HEK293 (cell line): ENCODE measurements around the gene RBCK1.

Experiments used
- CTCF ChIA-PET: fragments of 350-600 bp; formaldehyde crosslinking; extraction: SDS; loops from one replicate; lab custom pipeline; 2021; ENCODE audit warnings: antibody characterized with exemption; lab: Yijun Ruan, JAX
- POLR2A ChIA-PET: fragments of 300-600 bp; formaldehyde crosslinking; extraction: SDS; loops from one replicate; lab custom pipeline; 2020; ENCODE audit warnings: antibody characterized with exemption, inconsistent platforms; lab: Yijun Ruan, JAX
- H3K27ac ChIP-seq: fragments of 200-500 bp; sonication (Bioruptor generic); 2 replicates; pipeline ENCODE4 v1.5.1; 2014; ENCODE audit warnings: low read depth, low read length, control low read depth, inconsistent platforms; ENCODE audit errors: extremely low read depth
- H3K36me3 ChIP-seq, 2 experiments: fragments of 200-500 bp in 1 of 2; sonication (Bioruptor generic) in 1 of 2; 1 replicate in 1 of 2; 2 replicates in 1 of 2; pipeline ENCODE4 v1.5.1; 2014 to 2017; ENCODE audit warnings: inconsistent platforms in 2 of 2, low read length in 2 of 2; ENCODE audit not compliant: control insufficient read depth in 2 of 2, insufficient read depth in 1 of 2
- H3K4me1 ChIP-seq: fragments of 200-500 bp; sonication (Bioruptor generic); 2 replicates; pipeline ENCODE4 v1.5.1; 2014; ENCODE audit warnings: mild to moderate bottlenecking, low read length, inconsistent platforms; ENCODE audit not compliant: control insufficient read depth, insufficient read depth
- H3K4me3 ChIP-seq: 2 replicates; pipeline ENCODE4 v1.5.1; 2011; ENCODE audit warnings: low read depth, mild to moderate bottlenecking, control low read depth, low read length, moderate library complexity
- H3K9me3 ChIP-seq: fragments of 200-500 bp; sonication (Bioruptor generic); 2 replicates; pipeline ENCODE4 v1.5.1; 2014; ENCODE audit warnings: low read depth, low read length, inconsistent platforms; ENCODE audit not compliant: control insufficient read depth, insufficient read depth
- SCRT2 ChIP-seq: fragments of 450-650 bp; formaldehyde crosslinking; IDR thresholded peaks from 2 replicates; pipeline ENCODE4 v1.5.1; 2016; ENCODE audit warnings: missing biosample characterization, missing genetic modification characterization
- SP2 ChIP-seq: fragments of 450-650 bp; formaldehyde crosslinking; IDR thresholded peaks from 2 replicates; pipeline ENCODE4 v1.5.1; 2016; ENCODE audit warnings: missing biosample characterization, missing genetic modification characterization
- ZBTB1 ChIP-seq: fragments of 450-650 bp; formaldehyde crosslinking; IDR thresholded peaks from 2 replicates; pipeline ENCODE4 v1.5.1; 2016; ENCODE audit warnings: missing biosample characterization, missing genetic modification characterization
- ZNF157 ChIP-seq: fragments of 450-650 bp; formaldehyde crosslinking; IDR thresholded peaks from 2 replicates; pipeline ENCODE4 v1.5.1; 2016; ENCODE audit warnings: missing biosample characterization, missing genetic modification characterization
- ZNF239 ChIP-seq: fragments of 450-650 bp; formaldehyde crosslinking; IDR thresholded peaks from 2 replicates; pipeline ENCODE4 v1.5.1; 2016; ENCODE audit warnings: missing biosample characterization, missing genetic modification characterization
- ZNF341 ChIP-seq: fragments of 450-650 bp; formaldehyde crosslinking; IDR thresholded peaks from 2 replicates; pipeline ENCODE4; 2016; ENCODE audit warnings: low read depth, missing biosample characterization, missing genetic modification characterization
- ZNF350 ChIP-seq: fragments of 450-650 bp; formaldehyde crosslinking; IDR thresholded peaks from 2 replicates; pipeline ENCODE4 v1.5.0; 2017; ENCODE audit warnings: missing biosample characterization, mild to moderate bottlenecking, missing genetic modification characterization
- ZNF623 ChIP-seq: fragments of 450-650 bp; formaldehyde crosslinking; IDR thresholded peaks from 2 replicates; pipeline ENCODE4 v1.5.1; 2016; ENCODE audit warnings: missing biosample characterization, missing genetic modification characterization
- ZNF654 ChIP-seq: fragments of 450-650 bp; formaldehyde crosslinking; IDR thresholded peaks from 2 replicates; pipeline ENCODE4 v1.5.1; 2016; ENCODE audit warnings: low read depth, missing biosample characterization, missing genetic modification characterization
- ZNF660 ChIP-seq: fragments of 450-650 bp; IDR thresholded peaks from 2 replicates; pipeline ENCODE4 v1.5.1; 2018; ENCODE audit warnings: missing biosample characterization, mild to moderate bottlenecking, missing genetic modification characterization
- ZSCAN30 ChIP-seq: fragments of 450-650 bp; IDR thresholded peaks from 2 replicates; pipeline ENCODE4 v1.5.1; 2018; ENCODE audit warnings: missing biosample characterization, mild to moderate bottlenecking, missing genetic modification characterization, moderate library complexity
- ZXDB ChIP-seq: fragments of 450-650 bp; formaldehyde crosslinking; IDR thresholded peaks from 2 replicates; pipeline ENCODE4 v1.5.1; 2016; ENCODE audit warnings: missing biosample characterization, missing genetic modification characterization
- TF ChIP-seq, protein P1 (sequence below): fragments of 450-650 bp; formaldehyde crosslinking; IDR thresholded peaks from 2 replicates; pipeline ENCODE4 v1.5.1; 2016; ENCODE audit warnings: missing biosample characterization, missing genetic modification characterization
- TF ChIP-seq, protein P2 (sequence below): fragments of 450-650 bp; formaldehyde crosslinking; IDR thresholded peaks from 2 replicates; pipeline ENCODE4 v1.5.1; 2016; ENCODE audit warnings: missing biosample characterization, missing genetic modification characterization, borderline replicate concordance
- TF ChIP-seq, protein P3 (sequence below): fragments of 450-650 bp; formaldehyde crosslinking; IDR thresholded peaks from 2 replicates; pipeline ENCODE4 v1.5.1; 2016; ENCODE audit warnings: missing biosample characterization, missing genetic modification characterization
- TF ChIP-seq, protein P4 (sequence below): fragments of 450-650 bp; formaldehyde crosslinking; IDR thresholded peaks from 2 replicates; pipeline ENCODE4 v1.5.1; 2016; ENCODE audit warnings: missing biosample characterization, missing genetic modification characterization, low read depth

Gene RBCK1

DNA sequence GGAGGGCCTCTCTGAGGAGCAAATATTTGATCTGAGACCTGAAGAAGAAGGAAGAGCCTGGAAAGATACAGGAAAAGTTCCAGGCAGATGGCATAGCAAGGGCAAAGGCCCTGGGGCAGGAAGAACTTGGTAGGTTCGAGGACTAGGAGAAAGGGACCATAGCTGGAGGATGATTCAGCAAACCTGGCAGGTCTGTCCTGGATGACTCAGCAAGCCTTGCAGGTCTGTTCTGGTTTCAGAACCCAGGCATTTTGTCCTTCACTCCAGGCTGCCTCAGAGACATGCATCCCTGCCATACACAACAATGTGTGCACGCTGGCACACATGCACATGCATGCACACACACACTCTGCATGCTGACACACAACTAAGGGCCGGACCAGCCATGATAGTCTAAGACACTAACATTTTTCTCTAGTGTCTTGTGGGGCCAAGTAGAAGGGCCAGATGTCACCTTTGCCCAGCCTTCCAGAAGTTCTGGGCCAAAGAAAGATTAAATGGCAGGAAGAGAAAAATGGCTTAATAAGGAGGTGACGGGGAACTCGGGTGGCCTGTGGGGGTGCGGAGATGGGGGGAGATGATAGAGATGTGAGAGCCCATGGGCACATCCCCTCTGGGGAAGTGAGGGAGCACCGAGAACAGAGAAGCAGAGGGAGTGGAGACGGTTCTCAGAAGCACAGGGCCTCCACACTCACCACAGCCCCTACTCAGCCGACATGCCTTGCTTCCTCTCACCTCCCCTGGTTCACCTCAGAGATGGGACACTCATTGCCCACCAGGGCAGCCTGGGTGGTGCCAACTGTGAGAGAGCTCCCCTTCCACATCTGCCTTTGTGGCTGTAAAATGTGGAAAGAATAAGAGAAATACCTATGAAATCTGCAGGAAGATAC, 42.9 kb upstream of the RBCK1 start:
- CTCF ChIA-PET: interaction anchor here (1.2 to 2.9 kb wide), 3 partner anchors 11 to 66 kb away, joined by 3 to 13 read pairs (median 12); no protein-coding TSS in a partner anchor
- POLR2A ChIA-PET: interaction anchor here (0.6 to 0.7 kb wide), 2 partner anchors 21 to 56 kb away, joined by 4 to 5 read pairs; no protein-coding TSS in a partner anchor
- no peaks in the 10 kb centered on the region for H3K9me3 ChIP-seq
- no peak overlapping the region for H3K4me3 ChIP-seq
- TF ChIP-seq SP2 (tag by site-specific recombination): no peak
- TF ChIP-seq ZNF341 (tag by site-specific recombination): peak; percentile 87
- no peak for TF ChIP-seq ZNF350 (tag by site-specific recombination)
- TF ChIP-seq ZNF623 (tag by site-specific recombination): peak; percentile 97
- H3K4me1 ChIP-seq: no peaks in the 10 kb centered on the region; the same call in 1 of the 2 replicates
- no peaks in the 10 kb centered on the region for H3K36me3 ChIP-seq
- H3K27ac ChIP-seq: no peak overlapping the region

DNA sequence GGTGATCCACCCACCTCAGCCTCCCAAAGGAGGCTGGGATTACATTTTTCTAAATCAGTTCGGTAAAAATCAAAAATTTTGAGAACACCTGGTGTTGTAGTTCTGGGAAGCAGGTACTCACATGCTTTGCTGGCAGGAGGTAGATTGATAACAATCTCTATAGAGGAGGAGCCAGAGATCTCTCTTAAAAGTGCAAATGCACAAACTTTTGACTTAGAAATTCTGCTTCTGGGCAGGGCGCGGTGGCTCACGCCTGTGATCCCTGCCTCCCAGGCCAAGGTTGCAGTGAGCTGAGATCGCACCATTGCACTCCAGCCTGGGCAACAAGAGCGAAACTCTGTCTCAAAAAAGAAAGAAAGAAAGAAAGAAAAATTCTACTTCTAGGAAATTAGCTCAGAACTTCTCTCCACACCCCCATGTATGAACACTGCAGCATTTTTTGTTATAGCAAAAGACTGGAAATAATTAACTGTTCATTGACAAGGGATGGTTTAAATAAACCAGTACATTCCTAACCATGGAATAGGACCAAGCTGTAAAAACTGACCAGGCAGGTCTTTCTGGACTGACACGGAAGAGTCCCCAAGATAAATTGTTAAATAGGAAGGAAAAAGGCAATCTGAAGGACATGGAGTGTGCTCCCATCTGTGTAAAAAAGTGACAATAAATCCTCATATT, 41.9 kb upstream of the RBCK1 start:
- H3K4me1 ChIP-seq: no peaks in the 10 kb centered on the region; the same call in 1 of the 2 replicates
- no peaks in the 10 kb centered on the region for H3K36me3 ChIP-seq
- H3K9me3 ChIP-seq: no peaks in the 10 kb centered on the region
- no peak overlapping the region for H3K4me3 ChIP-seq
- TF ChIP-seq, protein P1, sequence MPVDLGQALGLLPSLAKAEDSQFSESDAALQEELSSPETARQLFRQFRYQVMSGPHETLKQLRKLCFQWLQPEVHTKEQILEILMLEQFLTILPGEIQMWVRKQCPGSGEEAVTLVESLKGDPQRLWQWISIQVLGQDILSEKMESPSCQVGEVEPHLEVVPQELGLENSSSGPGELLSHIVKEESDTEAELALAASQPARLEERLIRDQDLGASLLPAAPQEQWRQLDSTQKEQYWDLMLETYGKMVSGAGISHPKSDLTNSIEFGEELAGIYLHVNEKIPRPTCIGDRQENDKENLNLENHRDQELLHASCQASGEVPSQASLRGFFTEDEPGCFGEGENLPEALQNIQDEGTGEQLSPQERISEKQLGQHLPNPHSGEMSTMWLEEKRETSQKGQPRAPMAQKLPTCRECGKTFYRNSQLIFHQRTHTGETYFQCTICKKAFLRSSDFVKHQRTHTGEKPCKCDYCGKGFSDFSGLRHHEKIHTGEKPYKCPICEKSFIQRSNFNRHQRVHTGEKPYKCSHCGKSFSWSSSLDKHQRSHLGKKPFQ (tag by site-specific recombination): no peak
- TF ChIP-seq, protein P2, sequence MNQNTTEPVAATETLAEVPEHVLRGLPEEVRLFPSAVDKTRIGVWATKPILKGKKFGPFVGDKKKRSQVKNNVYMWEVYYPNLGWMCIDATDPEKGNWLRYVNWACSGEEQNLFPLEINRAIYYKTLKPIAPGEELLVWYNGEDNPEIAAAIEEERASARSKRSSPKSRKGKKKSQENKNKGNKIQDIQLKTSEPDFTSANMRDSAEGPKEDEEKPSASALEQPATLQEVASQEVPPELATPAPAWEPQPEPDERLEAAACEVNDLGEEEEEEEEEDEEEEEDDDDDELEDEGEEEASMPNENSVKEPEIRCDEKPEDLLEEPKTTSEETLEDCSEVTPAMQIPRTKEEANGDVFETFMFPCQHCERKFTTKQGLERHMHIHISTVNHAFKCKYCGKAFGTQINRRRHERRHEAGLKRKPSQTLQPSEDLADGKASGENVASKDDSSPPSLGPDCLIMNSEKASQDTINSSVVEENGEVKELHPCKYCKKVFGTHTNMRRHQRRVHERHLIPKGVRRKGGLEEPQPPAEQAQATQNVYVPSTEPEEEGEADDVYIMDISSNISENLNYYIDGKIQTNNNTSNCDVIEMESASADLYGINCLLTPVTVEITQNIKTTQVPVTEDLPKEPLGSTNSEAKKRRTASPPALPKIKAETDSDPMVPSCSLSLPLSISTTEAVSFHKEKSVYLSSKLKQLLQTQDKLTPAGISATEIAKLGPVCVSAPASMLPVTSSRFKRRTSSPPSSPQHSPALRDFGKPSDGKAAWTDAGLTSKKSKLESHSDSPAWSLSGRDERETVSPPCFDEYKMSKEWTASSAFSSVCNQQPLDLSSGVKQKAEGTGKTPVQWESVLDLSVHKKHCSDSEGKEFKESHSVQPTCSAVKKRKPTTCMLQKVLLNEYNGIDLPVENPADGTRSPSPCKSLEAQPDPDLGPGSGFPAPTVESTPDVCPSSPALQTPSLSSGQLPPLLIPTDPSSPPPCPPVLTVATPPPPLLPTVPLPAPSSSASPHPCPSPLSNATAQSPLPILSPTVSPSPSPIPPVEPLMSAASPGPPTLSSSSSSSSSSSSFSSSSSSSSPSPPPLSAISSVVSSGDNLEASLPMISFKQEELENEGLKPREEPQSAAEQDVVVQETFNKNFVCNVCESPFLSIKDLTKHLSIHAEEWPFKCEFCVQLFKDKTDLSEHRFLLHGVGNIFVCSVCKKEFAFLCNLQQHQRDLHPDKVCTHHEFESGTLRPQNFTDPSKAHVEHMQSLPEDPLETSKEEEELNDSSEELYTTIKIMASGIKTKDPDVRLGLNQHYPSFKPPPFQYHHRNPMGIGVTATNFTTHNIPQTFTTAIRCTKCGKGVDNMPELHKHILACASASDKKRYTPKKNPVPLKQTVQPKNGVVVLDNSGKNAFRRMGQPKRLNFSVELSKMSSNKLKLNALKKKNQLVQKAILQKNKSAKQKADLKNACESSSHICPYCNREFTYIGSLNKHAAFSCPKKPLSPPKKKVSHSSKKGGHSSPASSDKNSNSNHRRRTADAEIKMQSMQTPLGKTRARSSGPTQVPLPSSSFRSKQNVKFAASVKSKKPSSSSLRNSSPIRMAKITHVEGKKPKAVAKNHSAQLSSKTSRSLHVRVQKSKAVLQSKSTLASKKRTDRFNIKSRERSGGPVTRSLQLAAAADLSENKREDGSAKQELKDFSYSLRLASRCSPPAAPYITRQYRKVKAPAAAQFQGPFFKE: no peak
- TF ChIP-seq, protein P3, sequence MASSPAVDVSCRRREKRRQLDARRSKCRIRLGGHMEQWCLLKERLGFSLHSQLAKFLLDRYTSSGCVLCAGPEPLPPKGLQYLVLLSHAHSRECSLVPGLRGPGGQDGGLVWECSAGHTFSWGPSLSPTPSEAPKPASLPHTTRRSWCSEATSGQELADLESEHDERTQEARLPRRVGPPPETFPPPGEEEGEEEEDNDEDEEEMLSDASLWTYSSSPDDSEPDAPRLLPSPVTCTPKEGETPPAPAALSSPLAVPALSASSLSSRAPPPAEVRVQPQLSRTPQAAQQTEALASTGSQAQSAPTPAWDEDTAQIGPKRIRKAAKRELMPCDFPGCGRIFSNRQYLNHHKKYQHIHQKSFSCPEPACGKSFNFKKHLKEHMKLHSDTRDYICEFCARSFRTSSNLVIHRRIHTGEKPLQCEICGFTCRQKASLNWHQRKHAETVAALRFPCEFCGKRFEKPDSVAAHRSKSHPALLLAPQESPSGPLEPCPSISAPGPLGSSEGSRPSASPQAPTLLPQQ (tag by site-specific recombination): no peak
- TF ChIP-seq ZXDB: no peak
- no peak for TF ChIP-seq SCRT2
- no peak for TF ChIP-seq ZNF654 (tag by site-specific recombination)
- no peak for TF ChIP-seq ZNF157
- TF ChIP-seq, protein P4, sequence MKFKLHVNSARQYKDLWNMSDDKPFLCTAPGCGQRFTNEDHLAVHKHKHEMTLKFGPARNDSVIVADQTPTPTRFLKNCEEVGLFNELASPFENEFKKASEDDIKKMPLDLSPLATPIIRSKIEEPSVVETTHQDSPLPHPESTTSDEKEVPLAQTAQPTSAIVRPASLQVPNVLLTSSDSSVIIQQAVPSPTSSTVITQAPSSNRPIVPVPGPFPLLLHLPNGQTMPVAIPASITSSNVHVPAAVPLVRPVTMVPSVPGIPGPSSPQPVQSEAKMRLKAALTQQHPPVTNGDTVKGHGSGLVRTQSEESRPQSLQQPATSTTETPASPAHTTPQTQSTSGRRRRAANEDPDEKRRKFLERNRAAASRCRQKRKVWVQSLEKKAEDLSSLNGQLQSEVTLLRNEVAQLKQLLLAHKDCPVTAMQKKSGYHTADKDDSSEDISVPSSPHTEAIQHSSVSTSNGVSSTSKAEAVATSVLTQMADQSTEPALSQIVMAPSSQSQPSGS: no peak
- TF ChIP-seq ZNF660 (tag by site-specific recombination): no peak
- no peak for TF ChIP-seq ZSCAN30 (tag by site-specific recombination)
- TF ChIP-seq ZNF239 (tag by site-specific recombination): no peak
- TF ChIP-seq ZBTB1: no peak
- POLR2A ChIA-PET: interaction anchor here (0.6 to 1.2 kb wide), 2 partner anchors 14 to 20 kb away, joined by 5 to 6 read pairs; no protein-coding TSS in a partner anchor
- CTCF ChIA-PET: interaction anchor here (0.6 to 2.9 kb wide), 6 partner anchors 11 to 112 kb away, joined by 3 to 13 read pairs (median 3); no protein-coding TSS in a partner anchor
- no peak overlapping the region for H3K27ac ChIP-seq
